Measurements from ENCODE around the gene JPH3. TPM values are rescaled to one million over a fixed set of nuclear protein-coding genes. Genes with fewer than 3 reads are reported as not detected.

Gene JPH3
- total RNA-seq, 2 donors from 2014 or later = 37.0 to 39.1 TPM

- Mint-ChIP-seq H3K9me3 (no peaks in the 10 kb centered on the region), H3K4me1 (no peaks in the 10 kb centered on the region), H3K27ac (no peak overlapping the region), H3K36me3 (ENCODE audit: low read depth) (peaks cover 12% of the 10 kb centered on the region), H3K4me3 (no peak overlapping the region), H3K27me3 (ENCODE audit: insufficient read depth) (no peaks in the 10 kb centered on the region)
- WGBS, 2 experiments (ENCODE audit: insufficient coverage in 1 of 2, insufficient read length in 1 of 2) = 82 to 92% methylated on average over 11 to 14 of the region's 14 CpGs
- DNase-seq = no peak
- Histone ChIP-seq H3K4me1 (ENCODE audit: control insufficient read depth, insufficient read depth, low read length) (no peaks in the 10 kb centered on the region), H3K4me3 (ENCODE audit: low read length) (no peak overlapping the region), H3K27me3 (ENCODE audit: control insufficient read depth, insufficient read depth, low read length, poor library complexity, severe bottlenecking) (no peaks in the 10 kb centered on the region), H3K36me3 (ENCODE audit: control insufficient read depth, insufficient read depth, low read length) (peaks cover 5% of the 10 kb centered on the region), H3K9ac (ENCODE audit: extremely low read depth, low read length, poor library complexity, severe bottlenecking) (no peak overlapping the region), H3K27ac (ENCODE audit: low read depth, low read length) (no peak overlapping the region), H3K9me3 (ENCODE audit: control insufficient read depth, low read length) (no peaks in the 10 kb centered on the region)
- TF ChIP-seq CTCF (conservative IDR thresholded peaks at IDR 0.05) = no peak
Measured at GRCh38 chr16:87691686-87692079, 89.4 kb downstream of the JPH3 start.

GRCh38 chr16:87692176-87692575, 89.9 kb downstream of the JPH3 start:
- no peak overlapping the region for H3K27ac Mint-ChIP-seq
- peaks cover 15% of the 10 kb centered on the region for H3K36me3 Mint-ChIP-seq (ENCODE audit: low read depth)
- Histone ChIP-seq H3K9ac (ENCODE audit: extremely low read depth, low read length, poor library complexity, severe bottlenecking) (no peak overlapping the region), H3K36me3 (ENCODE audit: control insufficient read depth, insufficient read depth, low read length) (peaks cover 10% of the 10 kb centered on the region), H3K4me3 (ENCODE audit: low read length) (no peak overlapping the region), H3K9me3 (ENCODE audit: control insufficient read depth, low read length) (no peaks in the 10 kb centered on the region), H3K27me3 (ENCODE audit: control insufficient read depth, insufficient read depth, low read length, poor library complexity, severe bottlenecking) (no peaks in the 10 kb centered on the region), H3K4me1 (ENCODE audit: control insufficient read depth, insufficient read depth, low read length) (no peaks in the 10 kb centered on the region), H3K27ac (ENCODE audit: low read depth, low read length) (no peak overlapping the region)
- no peaks in the 10 kb centered on the region for H3K27me3 Mint-ChIP-seq (ENCODE audit: insufficient read depth)
- TF ChIP-seq CTCF (conservative IDR thresholded peaks at IDR 0.05) = no peak
- no peak overlapping the region for H3K4me3 Mint-ChIP-seq
- H3K9me3 Mint-ChIP-seq = no peaks in the 10 kb centered on the region
- WGBS, 2 experiments (ENCODE audit: insufficient coverage in 1 of 2, insufficient read length in 1 of 2) = 91 to 94% methylated on average over 4 to 6 of the region's 7 CpGs
- no peaks in the 10 kb centered on the region for H3K4me1 Mint-ChIP-seq
- DNase-seq = no peak

- 91 to 99% methylated on average over 10 to 12 of the region's 12 CpGs for WGBS, 2 experiments (ENCODE audit: insufficient coverage in 1 of 2, insufficient read length in 1 of 2)
- H3K9me3 Mint-ChIP-seq = no peaks in the 10 kb centered on the region
Measured at GRCh38 chr16:87692756-87693155, 90.4 kb downstream of the JPH3 start.

More at GRCh38 chr16:87692756-87693155, 90.4 kb downstream of the JPH3 start:
- H3K9me3 ChIP-seq (ENCODE audit: control insufficient read depth, low read length) = no peaks in the 10 kb centered on the region
- no peak overlapping the region for H3K27ac ChIP-seq (ENCODE audit: low read depth, low read length)
- H3K27ac Mint-ChIP-seq = no peak overlapping the region
- no peaks in the 10 kb centered on the region for H3K4me1 Mint-ChIP-seq
- TF ChIP-seq CTCF (conservative IDR thresholded peaks at IDR 0.05) = no peak
- no peaks in the 10 kb centered on the region for H3K4me1 ChIP-seq (ENCODE audit: control insufficient read depth, insufficient read depth, low read length)
- no peaks in the 10 kb centered on the region for H3K27me3 Mint-ChIP-seq (ENCODE audit: insufficient read depth)
- H3K9ac ChIP-seq (ENCODE audit: extremely low read depth, low read length, poor library complexity, severe bottlenecking) = no peak overlapping the region
- peaks cover 15% of the 10 kb centered on the region for H3K36me3 Mint-ChIP-seq (ENCODE audit: low read depth)
- DNase-seq = no peak
- no peak overlapping the region for H3K4me3 Mint-ChIP-seq
- peaks cover 15% of the 10 kb centered on the region for H3K36me3 ChIP-seq (ENCODE audit: control insufficient read depth, insufficient read depth, low read length)
- no peaks in the 10 kb centered on the region for H3K27me3 ChIP-seq (ENCODE audit: control insufficient read depth, insufficient read depth, low read length, poor library complexity, severe bottlenecking)
- H3K4me3 ChIP-seq (ENCODE audit: low read length) = no peak overlapping the region

Measured in endodermal cell (in vitro differentiated cells).